Myocyte (in vitro differentiated cells): ENCODE data around the gene KLF9. TPM values are rescaled to one million over a fixed set of nuclear protein-coding genes. Genes with fewer than 3 reads are reported as not detected.
A peak's percentile ranks its signal among the peaks of the same experiment; 100 is the strongest.

Source experiments
- DNase-seq: peaks from one replicate; pipeline ENCODE4 v3.0.0-alpha.2; 2012; ENCODE audit warnings: low read depth
- total RNA-seq: library from RNA; depleted of rRNA; stranded (reverse); fragments of >200 nt; gene quantifications from 2 replicates; pipeline ENCODE4 v1.2.3, GENCODE V29; 2014

KLF9 gene
- total RNA-seq, 1 donor from 2014 or later: 30.6 TPM

GRCh38 chr9:70367305-70367930 lies 47.0 kb downstream of the KLF9 start:
- DNase-seq: no peak

- DNase-seq: no peak
Observed at GRCh38 chr9:70363760-70364159, 50.7 kb downstream of the KLF9 start.

- no peak for DNase-seq
Observed at GRCh38 chr9:70362952-70363351, 51.5 kb downstream of the KLF9 start.

- no peak for DNase-seq
Observed at GRCh38 chr9:70355801-70356200, 58.7 kb downstream of the KLF9 start.

GRCh38 chr9:70352802-70353201 lies 61.7 kb downstream of the KLF9 start:
- peak; percentile 8 for DNase-seq

GRCh38 chr9:70352356-70352755 lies 62.1 kb downstream of the KLF9 start:
- peak; percentile 16 for DNase-seq

- no peak for DNase-seq
Observed at GRCh38 chr9:70347046-70347445, 67.4 kb downstream of the KLF9 start.

- peak; percentile 35 for DNase-seq
Observed at GRCh38 chr9:70340572-70340971, 73.9 kb downstream of the KLF9 start.

Other genes starting within 250 kb of the KLF9 start
- gene SMC5, start 155.7 kb downstream of the KLF9 start, total RNA-seq: 26.0 and 28.5 TPM in 2 replicates